ENCODE measurements around the gene ABCA2. TPM values are rescaled to one million over a fixed set of nuclear protein-coding genes. Genes with fewer than 3 reads are reported as not detected.

ABCA2 gene
- total and polyA plus RNA-seq, 8 donors, result 20.8 to 34.8 (median 29.8) TPM

DNA sequence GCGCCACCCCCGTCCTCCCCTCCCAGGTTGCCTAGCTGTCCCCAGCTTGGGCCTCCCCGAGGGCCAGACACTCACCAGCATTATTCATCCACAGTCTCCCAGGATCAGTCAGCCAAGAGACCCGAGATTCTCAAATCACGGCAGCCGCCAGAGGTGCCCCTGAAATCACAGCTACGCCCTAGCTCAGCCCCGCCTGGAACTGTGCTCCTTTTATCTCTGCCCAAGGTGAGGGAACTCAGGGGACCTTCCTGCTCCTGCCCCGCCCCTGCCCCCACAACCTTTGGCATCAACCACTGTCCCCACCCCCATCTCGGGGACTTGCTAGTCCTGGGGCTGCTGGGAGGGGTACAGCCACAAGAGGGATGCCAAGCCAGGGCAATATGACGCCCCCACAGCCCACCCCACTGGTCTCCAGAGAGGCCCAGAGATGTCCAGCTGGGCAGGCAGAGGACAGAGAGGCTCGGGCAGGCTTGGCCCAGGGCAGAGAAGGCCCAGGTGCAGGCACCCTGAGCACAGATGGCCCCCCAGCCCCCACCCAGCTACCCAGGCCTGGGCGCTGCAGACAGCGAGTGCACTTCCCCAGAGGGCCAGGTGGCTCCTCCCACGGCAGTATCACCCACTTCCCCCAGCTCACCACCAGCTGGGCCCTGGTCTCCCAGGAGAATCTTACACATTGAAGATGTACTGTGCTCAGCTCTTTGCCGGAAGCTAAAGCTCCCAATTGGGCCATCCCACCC is 4.0 kb upstream of the ABCA2 start, which contains the start of gene FUT7:
TSS of gene FUT7 (minus strand) at position 185 of the 737 bp plus-strand sequence. CDS start at position 88, 97 bp downstream.
- Histone ChIP-seq H3K27ac (peak within 1 kb of the TSS in 1 of 2 donors; percentile 84), H3K4me1 (peaks cover 19 to 80% of the 10 kb centered on the region in 2 donors), H3K4me3 (peak within 1 kb of the TSS in 1 of 2 donors; percentile 52), H3K36me3 (no peaks in the 10 kb centered on the region), H3K9me3 (no peaks in the 10 kb centered on the region), H3K27me3 (no peaks in the 10 kb centered on the region)
- ATAC-seq, result no peak
- DNase-seq, result peak in 2 of 4 donors; percentile 62 to 91
- intact Hi-C loops (cut with DNase I), result no loop called here
- TF ChIP-seq, protein P1, sequence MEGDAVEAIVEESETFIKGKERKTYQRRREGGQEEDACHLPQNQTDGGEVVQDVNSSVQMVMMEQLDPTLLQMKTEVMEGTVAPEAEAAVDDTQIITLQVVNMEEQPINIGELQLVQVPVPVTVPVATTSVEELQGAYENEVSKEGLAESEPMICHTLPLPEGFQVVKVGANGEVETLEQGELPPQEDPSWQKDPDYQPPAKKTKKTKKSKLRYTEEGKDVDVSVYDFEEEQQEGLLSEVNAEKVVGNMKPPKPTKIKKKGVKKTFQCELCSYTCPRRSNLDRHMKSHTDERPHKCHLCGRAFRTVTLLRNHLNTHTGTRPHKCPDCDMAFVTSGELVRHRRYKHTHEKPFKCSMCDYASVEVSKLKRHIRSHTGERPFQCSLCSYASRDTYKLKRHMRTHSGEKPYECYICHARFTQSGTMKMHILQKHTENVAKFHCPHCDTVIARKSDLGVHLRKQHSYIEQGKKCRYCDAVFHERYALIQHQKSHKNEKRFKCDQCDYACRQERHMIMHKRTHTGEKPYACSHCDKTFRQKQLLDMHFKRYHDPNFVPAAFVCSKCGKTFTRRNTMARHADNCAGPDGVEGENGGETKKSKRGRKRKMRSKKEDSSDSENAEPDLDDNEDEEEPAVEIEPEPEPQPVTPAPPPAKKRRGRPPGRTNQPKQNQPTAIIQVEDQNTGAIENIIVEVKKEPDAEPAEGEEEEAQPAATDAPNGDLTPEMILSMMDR (IDR thresholded peaks at IDR 0.05), result no peak

DNA sequence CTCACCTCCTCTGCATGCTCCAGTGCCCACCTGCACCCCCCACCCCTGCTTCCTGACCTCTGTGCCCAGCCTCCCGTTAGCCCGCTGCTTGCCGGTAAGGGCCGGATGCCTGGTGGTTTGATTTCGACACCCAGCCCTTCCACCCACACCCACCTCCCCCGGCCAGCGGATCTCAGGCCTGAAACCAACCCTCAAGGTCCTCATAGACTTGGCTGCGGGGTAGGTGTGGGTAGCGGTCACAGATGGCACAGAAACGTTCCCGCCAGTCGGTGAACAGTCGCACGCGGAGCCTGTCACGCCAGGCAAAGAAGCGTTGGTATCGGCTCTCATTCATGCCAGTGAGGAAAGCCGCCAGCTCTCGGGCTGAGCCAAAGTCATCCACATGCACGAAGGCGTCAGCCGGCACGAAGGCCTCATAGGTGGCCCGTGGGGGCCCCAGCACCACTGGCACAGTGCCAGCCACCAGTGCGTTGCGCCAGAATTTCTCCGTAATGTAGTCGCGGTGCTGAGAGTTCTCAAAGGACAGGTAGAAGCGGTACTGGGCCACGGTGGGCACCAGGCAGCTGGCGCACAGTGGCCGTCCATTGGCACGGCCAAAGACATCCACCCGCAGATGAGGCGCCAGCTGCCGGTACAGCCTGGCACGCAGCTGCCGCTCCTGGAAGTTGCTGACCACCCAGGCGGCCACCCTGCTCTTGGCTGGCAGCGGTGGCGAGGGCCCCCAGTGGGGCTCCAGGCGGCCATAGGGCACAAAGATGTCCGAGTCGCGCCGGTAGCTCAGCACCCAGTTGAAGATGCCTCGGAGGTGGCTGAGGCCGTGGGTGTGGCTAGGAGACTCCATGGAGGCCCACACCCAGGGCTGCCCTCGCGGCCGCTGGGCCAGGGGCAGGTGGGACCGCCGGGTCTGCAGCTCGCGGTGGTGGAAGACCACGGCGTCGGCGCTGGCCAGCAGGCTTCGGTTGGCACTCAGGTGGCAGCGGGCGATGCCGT is 2.8 kb upstream of the ABCA2 start:
- intact Hi-C loops (cut with DNase I), result no loop called here
- DNase-seq (peak in 2 of 4 donors; percentile 71 to 93), ATAC-seq (no peak)
- no peaks in the 10 kb centered on the region for H3K9me3 ChIP-seq
- H3K27me3 ChIP-seq, result no peaks in the 10 kb centered on the region
- H3K4me3 ChIP-seq, result peak overlapping the region in 1 of 2 donors; percentile 52
- TF ChIP-seq, protein P1 (IDR thresholded peaks at IDR 0.05), result no peak
- no peaks in the 10 kb centered on the region for H3K36me3 ChIP-seq
- H3K27ac ChIP-seq, result peak overlapping the region in 1 of 2 donors; percentile 84
- H3K4me1 ChIP-seq, result peaks cover 19 to 83% of the 10 kb centered on the region in 2 donors

DNA sequence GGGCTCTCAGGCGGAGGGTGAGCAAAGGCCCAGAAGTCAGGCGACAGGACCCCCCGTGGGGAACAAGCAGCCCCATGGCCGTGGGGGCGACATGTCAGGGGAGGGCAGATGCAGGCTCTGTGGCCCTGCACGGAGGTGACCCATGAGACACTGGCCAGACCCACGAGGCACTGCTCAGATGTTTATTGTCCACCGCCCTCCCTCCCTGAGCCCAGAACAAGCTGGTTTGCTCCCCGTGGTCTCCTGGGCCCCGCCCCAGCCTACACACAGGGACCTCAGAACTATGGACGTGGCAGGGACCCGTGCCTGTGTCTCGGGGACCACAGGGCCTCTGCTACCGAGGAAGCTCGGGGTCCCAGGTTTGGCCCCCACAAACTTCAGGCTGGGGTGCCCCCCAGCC is 2.0 kb upstream of the ABCA2 start:
- H3K27me3 ChIP-seq, result no peaks in the 10 kb centered on the region
- intact Hi-C loops (cut with DNase I), result no loop called here
- peaks cover 18 to 75% of the 10 kb centered on the region in 2 donors for H3K4me1 ChIP-seq
- H3K36me3 ChIP-seq, result no peaks in the 10 kb centered on the region
- peak overlapping the region; percentile 26 to 84 for H3K27ac ChIP-seq
- DNase-seq (no peak), ATAC-seq (no peak)
- peak overlapping the region in 1 of 2 donors; percentile 52 for H3K4me3 ChIP-seq
- TF ChIP-seq, protein P1 (IDR thresholded peaks at IDR 0.05), result no peak
- H3K9me3 ChIP-seq, result no peaks in the 10 kb centered on the region

DNA sequence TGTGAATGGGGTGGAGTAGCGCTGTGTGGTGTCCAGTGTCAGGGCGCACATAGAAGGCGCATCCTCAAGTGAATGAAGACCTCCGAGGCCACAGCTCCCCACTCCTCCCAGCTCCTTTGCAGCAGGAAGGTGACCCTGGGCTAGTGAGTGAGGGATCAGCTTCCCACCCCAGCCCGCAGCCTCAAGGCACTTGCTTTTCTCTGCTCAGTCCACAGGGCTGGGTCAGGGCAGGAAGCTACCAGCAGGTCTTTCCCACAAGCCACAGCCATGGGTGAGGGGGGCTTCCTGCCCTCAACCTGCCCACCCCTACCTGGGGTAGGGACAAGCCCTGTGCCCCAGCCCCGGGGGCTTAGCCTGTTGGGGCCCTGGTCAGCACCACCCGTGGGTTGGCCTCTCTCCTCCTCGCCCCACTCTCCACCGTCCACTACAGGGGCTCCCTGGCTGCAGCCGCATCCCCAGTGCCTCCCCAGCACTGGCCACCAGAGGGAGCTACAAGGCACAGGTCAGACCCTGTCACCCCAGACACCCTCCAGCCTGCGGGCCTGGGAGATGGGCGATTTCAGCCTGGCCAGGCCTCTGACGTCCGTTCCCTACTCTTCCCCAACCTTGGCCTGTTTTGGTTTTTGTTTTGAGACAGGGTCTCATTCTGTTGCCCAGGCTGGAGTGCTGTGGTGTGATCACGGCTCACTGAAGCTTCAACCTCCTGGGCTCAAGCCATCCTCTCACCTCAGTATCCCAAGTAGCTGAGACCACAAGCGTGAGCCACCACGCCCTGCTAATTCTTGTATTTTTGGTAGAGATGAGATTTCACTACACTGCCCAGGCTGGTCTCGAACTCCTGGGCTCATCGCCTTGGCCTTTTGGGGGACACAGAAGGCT is 1.3 kb upstream of the ABCA2 start:
- intact Hi-C loops (cut with DNase I), result no loop called here
- peak; percentile 81 for ATAC-seq
- Histone ChIP-seq H3K27me3 (no peaks in the 10 kb centered on the region), H3K36me3 (no peaks in the 10 kb centered on the region), H3K4me1 (peaks cover 11 to 68% of the 10 kb centered on the region in 2 donors), H3K9me3 (no peaks in the 10 kb centered on the region), H3K4me3 (peak overlapping the region; percentile 49 to 52), H3K27ac (peak overlapping the region in 1 of 2 donors; percentile 84)
- DNase-seq, result peak; percentile 45 to 96 (median 72)
- TF ChIP-seq, protein P1 (IDR thresholded peaks at IDR 0.05), result peak; percentile 67 to 97

Data from left lung (tissue), 10 donors.